K562 (cell line): ENCODE data around the gene GDF15. TPM values are rescaled to one million over a fixed set of nuclear protein-coding genes. Genes with fewer than 3 reads are reported as not detected.

Source experiments
- CBFA2T2 ChIP-seq: fragments of 450-650 bp; conservative IDR thresholded peaks from 2 replicates; pipeline ENCODE4 v1.6.1; 2017; ENCODE audit warnings: mild to moderate bottlenecking
- CREM ChIP-seq: IDR thresholded peaks from 2 replicates; pipeline ENCODE4 v1.6.1; 2014; ENCODE audit warnings: antibody characterized with exemption, low read depth
- CTCF ChIP-seq, 3 experiments: IDR thresholded peaks in 2 of 3; conservative IDR thresholded peaks in 1 of 3; 2 replicates each; pipeline ENCODE4 v1.5.1; 2011 to 2012; ENCODE audit warnings: low read length in 3 of 3, mild to moderate bottlenecking in 3 of 3, control low read depth in 2 of 3, improper control_type of control experiment in 1 of 3, inconsistent platforms in 1 of 3, low read depth in 1 of 3, mixed read lengths in 1 of 3, moderate library complexity in 1 of 3; ENCODE audit not compliant: insufficient read depth in 2 of 3
- CTCFL ChIP-seq: IDR thresholded peaks from 2 replicates; pipeline ENCODE4 v1.6.1; 2011; ENCODE audit warnings: borderline replicate concordance, low read depth, mild to moderate bottlenecking, moderate library complexity, low read length; ENCODE audit not compliant: insufficient read depth, poor library complexity, severe bottlenecking
- ETV6 ChIP-seq, 3 experiments: fragments of 150-350 bp in 1 of 3; sonication (generic) in 1 of 3; formaldehyde crosslinking in 1 of 3; IDR thresholded peaks; 2 replicates each; pipeline versions ENCODE4 v1.6.1 to v1.8.0; 2014 to 2022; ENCODE audit warnings: borderline replicate concordance in 2 of 3, low read depth in 2 of 3, antibody characterized with exemption in 1 of 3, low read length in 1 of 3, mild to moderate bottlenecking in 1 of 3, missing genetic modification reagents in 1 of 3
- HMGN3 ChIP-seq: IDR thresholded peaks from 2 replicates; pipeline ENCODE4 v1.6.1; 2011; ENCODE audit warnings: borderline replicate concordance, low read depth, mild to moderate bottlenecking, mixed read lengths, low read length; ENCODE audit not compliant: insufficient read length; ENCODE audit errors: extremely low read depth
- ID3 ChIP-seq, 2 experiments: fragments of 250-450 bp in 1 of 2; fragments of 450-650 bp in 1 of 2; sonication (Bioruptor Pico) in 1 of 2; IDR thresholded peaks; 2 replicates each; pipeline versions ENCODE4 v1.6.1 to v1.8.0; 2016 to 2021; ENCODE audit warnings: mild to moderate bottlenecking in 2 of 2, moderate library complexity in 2 of 2, missing compliant biosample characterization in 1 of 2, missing genetic modification characterization in 1 of 2
- MXD1 ChIP-seq: fragments of 250-450 bp; sonication (Bioruptor Pico); IDR thresholded peaks from 2 replicates; pipeline ENCODE4 v1.8.0; 2021; ENCODE audit warnings: borderline replicate concordance, mild to moderate bottlenecking, moderate library complexity; ENCODE audit not compliant: poor library complexity, severe bottlenecking
- NFRKB ChIP-seq: fragments of 450-650 bp; IDR thresholded peaks from 2 replicates; pipeline ENCODE4 v1.6.1; 2016; ENCODE audit warnings: low read depth
- NR0B1 ChIP-seq: fragments of 450-650 bp; IDR thresholded peaks from one replicate; pipeline ENCODE4 v1.6.1; 2018; ENCODE audit warnings: mild to moderate bottlenecking, moderate library complexity; ENCODE audit not compliant: partially characterized antibody
- NR1H2 ChIP-seq: sonication (generic); formaldehyde crosslinking; IDR thresholded peaks from 2 replicates; pipeline ENCODE4 v1.4.0; 2020; ENCODE audit warnings: mild to moderate bottlenecking, missing genetic modification reagents
- PCBP1 ChIP-seq: fragments of 200-400 bp; formaldehyde crosslinking; IDR thresholded peaks from 2 replicates; pipeline ENCODE4 v1.6.1; 2018; ENCODE audit warnings: mild to moderate bottlenecking, low read depth, low read length; ENCODE audit not compliant: poor library complexity, severe bottlenecking
- RNF2 ChIP-seq: sonication (generic); IDR thresholded peaks from 2 replicates; pipeline ENCODE4 v1.6.1; 2016
- SMC3 ChIP-seq: conservative IDR thresholded peaks from 2 replicates; pipeline ENCODE4 v1.6.1; 2011; ENCODE audit warnings: low read depth, low read length, improper control_type of control experiment; ENCODE audit not compliant: insufficient read depth
- ZBTB43 ChIP-seq: sonication (generic); formaldehyde crosslinking; IDR thresholded peaks from 2 replicates; pipeline ENCODE4 v1.8.0; 2023; ENCODE audit warnings: mild to moderate bottlenecking, missing genetic modification reagents
- ZNF431 ChIP-seq: sonication (generic); formaldehyde crosslinking; IDR thresholded peaks from 2 replicates; pipeline ENCODE4 v1.8.0; 2022; ENCODE audit warnings: mild to moderate bottlenecking, missing genetic modification reagents
- polyA plus RNA-seq, 8 experiments: library from polyadenylated mRNA; depleted of rRNA in 4 of 8; stranded (reverse) in 5 of 8; unstranded in 3 of 8; fragments of >200 nt; fragmentation: Nextera tagmentation in 2 of 8; fragmentation: Illumina TruSeq in 1 of 8; extraction: Ambion mirVana in 2 of 8; extraction: Trizol in 1 of 8; gene quantifications; 2 replicates each; pipeline versions ENCODE4 v1.2.1 to v1.2.3, GENCODE V29; 2011 to 2014; ENCODE audit warnings: inconsistent platforms in 1 of 8, missing spikeins in 1 of 8
- total RNA-seq, 7 experiments: library from RNA; depleted of rRNA in 6 of 7; stranded (reverse); fragments of >200 nt in 6 of 7; fragmentation: Illumina TruSeq in 2 of 7; extraction: Trizol in 2 of 7; gene quantifications; 2 replicates each; pipeline versions ENCODE4 v1.2.1 to v1.2.3, GENCODE V29; 2011 to 2021; ENCODE audit warnings: low replicate concordance in 1 of 7

GDF15 gene
- total and polyA plus RNA-seq, 9 of the 15 experiments (the other 6 are each of a cell fraction or from before 2014, with no cell fraction given), result 2.3 to 82.4 (median 12.5) TPM

GRCh38 chr19:18419195-18419698, 33.3 kb downstream of the GDF15 start, which contains the start of gene SSBP4 (continued):
- 0 out of 2 replicates have a peak, but pooled peaks have one; percentile 58 for TF ChIP-seq ZBTB43 (CRISPR knock-in tag)
- TF ChIP-seq ZNF431 (CRISPR knock-in tag), result peak; percentile 84
- peak; percentile 96 for TF ChIP-seq CTCFL
- TF ChIP-seq ETV6 (IDR thresholded peaks at IDR 0.05; ENCODE audit: borderline replicate concordance in 1 of 2, low read depth in 2 of 2, low read length in 1 of 2), result peak in 1 of 2 experiments; percentile 67; a peak in 2 of 4 replicates
- peak; percentile 81; the same call in 1 of the 2 replicates for TF ChIP-seq ETV6 (CRISPR knock-in tag; IDR thresholded peaks at IDR 0.05; ENCODE audit: borderline replicate concordance)
- TF ChIP-seq NR1H2 (CRISPR knock-in tag), result no peak
- no peak for TF ChIP-seq CBFA2T2
- TF ChIP-seq CREM, result peak; percentile 55
- TF ChIP-seq SMC3, result peak; percentile 41; the same call in 1 of the 2 replicates
- no peak for TF ChIP-seq ID3 (CRISPR knock-in tag; IDR thresholded peaks at IDR 0.05)
- TF ChIP-seq ID3 (tag; IDR thresholded peaks at IDR 0.05), result 0 out of 2 replicates have a peak, but pooled peaks have one; percentile 25
- TF ChIP-seq MXD1 (CRISPR knock-in tag), result peak; percentile 7
- TF ChIP-seq NR0B1, result no peak
- peak; percentile 17 to 95 (median 66); a peak in 4 of 6 replicates for TF ChIP-seq CTCF (IDR thresholded peaks at IDR 0.05 in 2 of 3, conservative IDR thresholded peaks at IDR 0.05 in 1 of 3; ENCODE audit: insufficient read depth in 2 of 3, low read depth in 1 of 3, low read length in 3 of 3)
- peak; percentile 55; the same call in 1 of the 2 replicates for TF ChIP-seq RNF2
- TF ChIP-seq HMGN3, result peak; percentile 83
- no peak for TF ChIP-seq NFRKB
- TF ChIP-seq PCBP1, result peak; percentile 5
